ENCODE data around the gene TAB2. TPM values are rescaled to one million over a fixed set of nuclear protein-coding genes. Genes with fewer than 3 reads are reported as not detected.

The TAB2 gene
- total and polyA plus RNA-seq, 9 of the 15 experiments (the other 6 are each of a cell fraction or from before 2014, with no cell fraction given), result 9.1 to 38.3 (median 18.6) TPM

DNA sequence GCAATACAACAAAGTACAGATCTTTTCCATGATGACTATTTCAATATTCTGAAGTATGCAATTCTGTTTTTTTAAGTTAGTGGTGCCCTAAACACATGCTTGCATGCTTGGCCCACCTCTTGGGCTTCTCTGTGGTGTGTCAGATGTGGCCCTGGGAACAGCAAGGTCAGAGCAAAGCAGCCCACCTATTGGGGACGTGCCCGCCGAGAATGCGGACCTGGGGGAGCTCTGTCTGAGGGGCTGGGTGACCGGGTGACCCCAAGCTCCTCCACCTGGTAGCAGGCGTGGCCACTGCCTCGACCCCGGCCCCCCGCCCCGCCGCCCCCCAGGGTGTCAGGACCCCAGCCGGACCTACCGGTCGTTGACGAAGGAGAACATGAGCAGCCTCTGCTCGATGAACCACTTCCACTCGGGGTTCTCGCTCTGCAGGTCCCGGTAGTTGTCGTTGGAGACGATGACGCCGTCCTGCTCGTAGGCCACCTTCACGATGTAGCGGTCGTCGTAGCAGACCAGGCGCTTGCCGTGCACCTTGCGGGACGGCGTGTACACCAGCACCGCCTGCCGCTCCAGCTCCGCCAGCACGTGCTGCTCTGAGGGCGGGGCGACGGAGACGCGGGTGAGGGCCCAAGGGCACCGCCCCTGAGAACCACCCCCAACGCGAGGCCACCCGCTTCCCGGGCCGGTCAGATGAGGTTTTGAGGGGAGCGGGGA, 139.0 kb downstream of the TAB2 start:
- H3K4me2 ChIP-seq (ENCODE audit: insufficient read depth, low read length), result peak overlapping the region; percentile 51
- H3K4me1 ChIP-seq (replicated peaks in 1 of 2; ENCODE audit: control insufficient read depth in 2 of 2, insufficient read depth in 2 of 2, low read length in 2 of 2), result peaks cover 0 to 16% of the 10 kb centered on the region in 2 experiments; a peak in 4 of 5 replicates
- no peak for FAIRE-seq
- BruUV-seq (replicated peaks), result no TSS peak
- no peaks in the 10 kb centered on the region for H3K9me3 ChIP-seq (replicated peaks; ENCODE audit: control insufficient read depth, insufficient read depth, low read depth, low read length)
- no peak overlapping the region for H3K27ac ChIP-seq (ENCODE audit: extremely low read depth, low read depth, low read length)
- H4K20me1 ChIP-seq (replicated peaks; ENCODE audit: control insufficient read depth, insufficient read depth, low read length), result peaks cover 22% of the 10 kb centered on the region
- ChIA-PET CTCF (ENCODE audit: low intra/inter-chr PET ratio) (interaction anchor here (0.7 kb wide), 1 partner anchor 173 kb away, joined by 3 read pairs; no protein-coding TSS in a partner anchor), POLR2A (interaction anchor here (0.6 to 1.2 kb wide), 3 partner anchors 13 to 238 kb away, joined by 3 read pairs; partner anchors contain the start of gene SUMO4)
- intact Hi-C loops (cut with micrococcal nuclease), result no loop called here
- DNase-seq (ENCODE audit: extremely low read depth in 1 of 4, low spot score in 3 of 4), result peak; percentile 56 to 81 (median 69)
- peak overlapping the region in 1 of 2 experiments; percentile 75; a peak in 2 of 4 replicates for H3K9ac ChIP-seq (ENCODE audit: insufficient read depth in 1 of 2, low read depth in 2 of 2, low read length in 2 of 2)
- peak; percentile 94 for ATAC-seq
- H3K27me3 ChIP-seq (ENCODE audit: control insufficient read depth in 2 of 2, insufficient read depth in 2 of 2, low read length in 2 of 2), result peaks cover 66 to 71% of the 10 kb centered on the region in 2 experiments
- no peaks in the 10 kb centered on the region for H3K9me1 ChIP-seq (ENCODE audit: control insufficient read depth, insufficient read depth, low read length)
- in situ Hi-C loops (cut with MboI), result no loop called here
- H3K4me3 ChIP-seq, result no peak overlapping the region
- peak overlapping the region; percentile 37 for H2AFZ ChIP-seq (ENCODE audit: low read depth, low read length)
- H3K36me3 ChIP-seq (ENCODE audit: control insufficient read depth, insufficient read depth, low read length), result no peaks in the 10 kb centered on the region
- WGBS (ENCODE audit: insufficient coverage, low coverage, missing lambda C conversion rate), result 8% methylated on average over 39 of the region's 49 CpGs
- no peaks in the 10 kb centered on the region for H3K79me2 ChIP-seq (ENCODE audit: control insufficient read depth, insufficient read depth, low read length)
- TF ChIP-seq CXXC5 (CRISPR knock-in tag; IDR thresholded peaks at IDR 0.05), result peak; percentile 79
- TF ChIP-seq, protein P1, sequence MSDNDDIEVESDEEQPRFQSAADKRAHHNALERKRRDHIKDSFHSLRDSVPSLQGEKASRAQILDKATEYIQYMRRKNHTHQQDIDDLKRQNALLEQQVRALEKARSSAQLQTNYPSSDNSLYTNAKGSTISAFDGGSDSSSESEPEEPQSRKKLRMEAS (CRISPR knock-in tag; IDR thresholded peaks at IDR 0.05), result peak; percentile 92
- TF ChIP-seq, protein P2, sequence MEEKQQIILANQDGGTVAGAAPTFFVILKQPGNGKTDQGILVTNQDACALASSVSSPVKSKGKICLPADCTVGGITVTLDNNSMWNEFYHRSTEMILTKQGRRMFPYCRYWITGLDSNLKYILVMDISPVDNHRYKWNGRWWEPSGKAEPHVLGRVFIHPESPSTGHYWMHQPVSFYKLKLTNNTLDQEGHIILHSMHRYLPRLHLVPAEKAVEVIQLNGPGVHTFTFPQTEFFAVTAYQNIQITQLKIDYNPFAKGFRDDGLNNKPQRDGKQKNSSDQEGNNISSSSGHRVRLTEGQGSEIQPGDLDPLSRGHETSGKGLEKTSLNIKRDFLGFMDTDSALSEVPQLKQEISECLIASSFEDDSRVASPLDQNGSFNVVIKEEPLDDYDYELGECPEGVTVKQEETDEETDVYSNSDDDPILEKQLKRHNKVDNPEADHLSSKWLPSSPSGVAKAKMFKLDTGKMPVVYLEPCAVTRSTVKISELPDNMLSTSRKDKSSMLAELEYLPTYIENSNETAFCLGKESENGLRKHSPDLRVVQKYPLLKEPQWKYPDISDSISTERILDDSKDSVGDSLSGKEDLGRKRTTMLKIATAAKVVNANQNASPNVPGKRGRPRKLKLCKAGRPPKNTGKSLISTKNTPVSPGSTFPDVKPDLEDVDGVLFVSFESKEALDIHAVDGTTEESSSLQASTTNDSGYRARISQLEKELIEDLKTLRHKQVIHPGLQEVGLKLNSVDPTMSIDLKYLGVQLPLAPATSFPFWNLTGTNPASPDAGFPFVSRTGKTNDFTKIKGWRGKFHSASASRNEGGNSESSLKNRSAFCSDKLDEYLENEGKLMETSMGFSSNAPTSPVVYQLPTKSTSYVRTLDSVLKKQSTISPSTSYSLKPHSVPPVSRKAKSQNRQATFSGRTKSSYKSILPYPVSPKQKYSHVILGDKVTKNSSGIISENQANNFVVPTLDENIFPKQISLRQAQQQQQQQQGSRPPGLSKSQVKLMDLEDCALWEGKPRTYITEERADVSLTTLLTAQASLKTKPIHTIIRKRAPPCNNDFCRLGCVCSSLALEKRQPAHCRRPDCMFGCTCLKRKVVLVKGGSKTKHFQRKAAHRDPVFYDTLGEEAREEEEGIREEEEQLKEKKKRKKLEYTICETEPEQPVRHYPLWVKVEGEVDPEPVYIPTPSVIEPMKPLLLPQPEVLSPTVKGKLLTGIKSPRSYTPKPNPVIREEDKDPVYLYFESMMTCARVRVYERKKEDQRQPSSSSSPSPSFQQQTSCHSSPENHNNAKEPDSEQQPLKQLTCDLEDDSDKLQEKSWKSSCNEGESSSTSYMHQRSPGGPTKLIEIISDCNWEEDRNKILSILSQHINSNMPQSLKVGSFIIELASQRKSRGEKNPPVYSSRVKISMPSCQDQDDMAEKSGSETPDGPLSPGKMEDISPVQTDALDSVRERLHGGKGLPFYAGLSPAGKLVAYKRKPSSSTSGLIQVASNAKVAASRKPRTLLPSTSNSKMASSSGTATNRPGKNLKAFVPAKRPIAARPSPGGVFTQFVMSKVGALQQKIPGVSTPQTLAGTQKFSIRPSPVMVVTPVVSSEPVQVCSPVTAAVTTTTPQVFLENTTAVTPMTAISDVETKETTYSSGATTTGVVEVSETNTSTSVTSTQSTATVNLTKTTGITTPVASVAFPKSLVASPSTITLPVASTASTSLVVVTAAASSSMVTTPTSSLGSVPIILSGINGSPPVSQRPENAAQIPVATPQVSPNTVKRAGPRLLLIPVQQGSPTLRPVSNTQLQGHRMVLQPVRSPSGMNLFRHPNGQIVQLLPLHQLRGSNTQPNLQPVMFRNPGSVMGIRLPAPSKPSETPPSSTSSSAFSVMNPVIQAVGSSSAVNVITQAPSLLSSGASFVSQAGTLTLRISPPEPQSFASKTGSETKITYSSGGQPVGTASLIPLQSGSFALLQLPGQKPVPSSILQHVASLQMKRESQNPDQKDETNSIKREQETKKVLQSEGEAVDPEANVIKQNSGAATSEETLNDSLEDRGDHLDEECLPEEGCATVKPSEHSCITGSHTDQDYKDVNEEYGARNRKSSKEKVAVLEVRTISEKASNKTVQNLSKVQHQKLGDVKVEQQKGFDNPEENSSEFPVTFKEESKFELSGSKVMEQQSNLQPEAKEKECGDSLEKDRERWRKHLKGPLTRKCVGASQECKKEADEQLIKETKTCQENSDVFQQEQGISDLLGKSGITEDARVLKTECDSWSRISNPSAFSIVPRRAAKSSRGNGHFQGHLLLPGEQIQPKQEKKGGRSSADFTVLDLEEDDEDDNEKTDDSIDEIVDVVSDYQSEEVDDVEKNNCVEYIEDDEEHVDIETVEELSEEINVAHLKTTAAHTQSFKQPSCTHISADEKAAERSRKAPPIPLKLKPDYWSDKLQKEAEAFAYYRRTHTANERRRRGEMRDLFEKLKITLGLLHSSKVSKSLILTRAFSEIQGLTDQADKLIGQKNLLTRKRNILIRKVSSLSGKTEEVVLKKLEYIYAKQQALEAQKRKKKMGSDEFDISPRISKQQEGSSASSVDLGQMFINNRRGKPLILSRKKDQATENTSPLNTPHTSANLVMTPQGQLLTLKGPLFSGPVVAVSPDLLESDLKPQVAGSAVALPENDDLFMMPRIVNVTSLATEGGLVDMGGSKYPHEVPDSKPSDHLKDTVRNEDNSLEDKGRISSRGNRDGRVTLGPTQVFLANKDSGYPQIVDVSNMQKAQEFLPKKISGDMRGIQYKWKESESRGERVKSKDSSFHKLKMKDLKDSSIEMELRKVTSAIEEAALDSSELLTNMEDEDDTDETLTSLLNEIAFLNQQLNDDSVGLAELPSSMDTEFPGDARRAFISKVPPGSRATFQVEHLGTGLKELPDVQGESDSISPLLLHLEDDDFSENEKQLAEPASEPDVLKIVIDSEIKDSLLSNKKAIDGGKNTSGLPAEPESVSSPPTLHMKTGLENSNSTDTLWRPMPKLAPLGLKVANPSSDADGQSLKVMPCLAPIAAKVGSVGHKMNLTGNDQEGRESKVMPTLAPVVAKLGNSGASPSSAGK (IDR thresholded peaks at IDR 0.05), result peak; percentile 94
- 0 out of 2 replicates have a peak, but pooled peaks have one; percentile 18 for TF ChIP-seq JUND (IDR thresholded peaks at IDR 0.05; ENCODE audit: borderline replicate concordance, low read depth, low read length)
- TF ChIP-seq JUND (tag; IDR thresholded peaks at IDR 0.05; ENCODE audit: borderline replicate concordance, low read depth, low read length), result no peak
- peak in 1 of 2 experiments; percentile 25; a peak in 1 of 4 replicates for TF ChIP-seq FOXA3 (CRISPR knock-in tag; conservative IDR thresholded peaks at IDR 0.05 in 1 of 2, IDR thresholded peaks at IDR 0.05 in 1 of 2)
- peak; percentile 55 for TF ChIP-seq HNRNPLL (IDR thresholded peaks at IDR 0.05; ENCODE audit: low read depth, low read length, poor library complexity, severe bottlenecking)
- TF ChIP-seq JUN (IDR thresholded peaks at IDR 0.05; ENCODE audit: borderline replicate concordance, low read depth, low read length), result peak; percentile 47; the same call in 1 of the 2 replicates
- TF ChIP-seq JUN (CRISPR knock-in tag; IDR thresholded peaks at IDR 0.05; ENCODE audit: borderline replicate concordance), result no peak
